Loucy (cell line): ENCODE results near the gene RXRG.

Source experiments
- H2AFZ ChIP-seq: fragments of 200-600 bp; sonication (generic); 2 replicates; pipeline ENCODE4 v1.6.0; 2016; ENCODE audit warnings: antibody characterized with exemption, mild to moderate bottlenecking, low read length, moderate library complexity
- H3F3A ChIP-seq: fragments of 200-600 bp; 2 replicates; pipeline ENCODE4 v1.6.0; 2016; ENCODE audit warnings: antibody characterized with exemption, low read depth, mild to moderate bottlenecking
- H3K27me3 ChIP-seq: fragments of 200-600 bp; sonication (generic); 2 replicates; pipeline ENCODE4 v1.6.1; 2014; ENCODE audit warnings: low read length, mild to moderate bottlenecking; ENCODE audit not compliant: insufficient read depth, poor library complexity, severe bottlenecking
- H3K36me3 ChIP-seq: fragments of 200-600 bp; sonication (generic); 2 replicates; pipeline ENCODE4 v1.6.1; 2016; ENCODE audit warnings: low read length; ENCODE audit not compliant: insufficient read depth
- H3K4me1 ChIP-seq: fragments of 200-600 bp; sonication (generic); 2 replicates; pipeline ENCODE4 v1.5.1; 2014; ENCODE audit warnings: low read length, mild to moderate bottlenecking; ENCODE audit not compliant: insufficient read depth, poor library complexity, severe bottlenecking
- H3K4me2 ChIP-seq: fragments of 200-600 bp; sonication (generic); 2 replicates; pipeline ENCODE4 v1.6.0; 2014; ENCODE audit warnings: antibody characterized with exemption, low read length, low read depth, mild to moderate bottlenecking; ENCODE audit not compliant: poor library complexity, severe bottlenecking
- H3K4me3 ChIP-seq: fragments of 200-600 bp; sonication (generic); 2 replicates; pipeline ENCODE4 v1.5.1; 2014; ENCODE audit warnings: low read length, mild to moderate bottlenecking, mixed read lengths; ENCODE audit not compliant: poor library complexity, severe bottlenecking
- H3K79me2 ChIP-seq: fragments of 200-600 bp; sonication (generic); 2 replicates; pipeline ENCODE4 v1.6.1; 2014; ENCODE audit warnings: low read length; ENCODE audit not compliant: insufficient read depth
- H3K9ac ChIP-seq: fragments of 200-600 bp; sonication (generic); 2 replicates; pipeline ENCODE4 v1.6.0; 2014; ENCODE audit warnings: mild to moderate bottlenecking, low read depth, low read length, moderate library complexity; ENCODE audit not compliant: poor library complexity, severe bottlenecking
- H3K9me2 ChIP-seq: fragments of 200-600 bp; sonication (generic); replicated peaks from 2 replicates; pipeline ENCODE4 v1.6.1; 2016; ENCODE audit warnings: low read depth, low read length, mixed read lengths
- H3K9me3 ChIP-seq: fragments of 200-600 bp; sonication (generic); 2 replicates; pipeline ENCODE4 v1.6.1; 2014; ENCODE audit warnings: mild to moderate bottlenecking, antibody characterized with exemption, low read length, low read depth; ENCODE audit not compliant: insufficient read depth
- H4K20me1 ChIP-seq: fragments of 200-600 bp; sonication (generic); 2 replicates; pipeline ENCODE4 v1.6.0; 2014; ENCODE audit warnings: antibody characterized with exemption, low read length, mild to moderate bottlenecking; ENCODE audit not compliant: insufficient read depth, poor library complexity, severe bottlenecking
- CTCF ChIP-seq: fragments of 200-600 bp; sonication (generic); conservative IDR thresholded peaks from 2 replicates; pipeline ENCODE4 v1.5.1; 2014; ENCODE audit warnings: mild to moderate bottlenecking, antibody characterized with exemption, low read length
- EZH2phosphoT487 ChIP-seq: fragments of 200-600 bp; IDR thresholded peaks from 2 replicates; pipeline ENCODE4 v1.6.1; 2018; ENCODE audit warnings: antibody characterized with exemption, mild to moderate bottlenecking, moderate library complexity, borderline replicate concordance

The RXRG gene

GRCh38 chr1:165383599-165384405 lies 61.1 kb downstream of the RXRG start:
- Histone ChIP-seq H3F3A (no peaks in the 10 kb centered on the region), H3K4me2 (no peak overlapping the region), H3K36me3 (no peaks in the 10 kb centered on the region), H3K9me3 (no peaks in the 10 kb centered on the region), H3K9ac (no peak overlapping the region), H3K79me2 (no peaks in the 10 kb centered on the region), H3K9me2 (no peaks in the 10 kb centered on the region), H2AFZ (no peak overlapping the region), H3K4me3 (no peak overlapping the region), H3K4me1 (no peaks in the 10 kb centered on the region), H4K20me1 (no peaks in the 10 kb centered on the region), H3K27me3 (peaks cover 52% of the 10 kb centered on the region)
- TF ChIP-seq EZH2phosphoT487 = no peak
- TF ChIP-seq CTCF = no peak

GRCh38 chr1:165383067-165383466 lies 61.9 kb downstream of the RXRG start:
- peaks cover 44% of the 10 kb centered on the region for H3K27me3 ChIP-seq
- no peak overlapping the region for H3K4me3 ChIP-seq
- H3K79me2 ChIP-seq = no peaks in the 10 kb centered on the region
- H3K9me3 ChIP-seq = no peaks in the 10 kb centered on the region
- H3K36me3 ChIP-seq = no peaks in the 10 kb centered on the region
- H3F3A ChIP-seq = no peaks in the 10 kb centered on the region
- no peaks in the 10 kb centered on the region for H3K9me2 ChIP-seq
- H3K4me2 ChIP-seq = no peak overlapping the region
- H2AFZ ChIP-seq = no peak overlapping the region
- H3K4me1 ChIP-seq = no peaks in the 10 kb centered on the region
- no peak for TF ChIP-seq EZH2phosphoT487
- TF ChIP-seq CTCF = no peak
- no peaks in the 10 kb centered on the region for H4K20me1 ChIP-seq
- H3K9ac ChIP-seq = no peak overlapping the region

GRCh38 chr1:165381745-165382505 lies 63.0 kb downstream of the RXRG start:
- Histone ChIP-seq H3K27me3 (peaks cover 33% of the 10 kb centered on the region), H3K9me2 (no peaks in the 10 kb centered on the region), H3K36me3 (no peaks in the 10 kb centered on the region), H3K4me2 (no peak overlapping the region), H2AFZ (no peak overlapping the region), H3F3A (no peaks in the 10 kb centered on the region), H3K4me3 (no peak overlapping the region), H4K20me1 (no peaks in the 10 kb centered on the region), H3K79me2 (no peaks in the 10 kb centered on the region), H3K4me1 (no peaks in the 10 kb centered on the region), H3K9me3 (no peaks in the 10 kb centered on the region), H3K9ac (no peak overlapping the region)
- no peak for TF ChIP-seq EZH2phosphoT487
- no peak for TF ChIP-seq CTCF
